GM11168 (cell line): ENCODE results near the gene MLLT3.
"Not testable (repeated sequence)": the region's sequence is repeated elsewhere in the genome, so short reads cannot be mapped to it uniquely, and the experiment has no call there.

Experiments used
- in situ Hi-C: fragments of 300-500 bp; cut with MboI; formaldehyde crosslinking; loops from one replicate; pipeline ENCODE4 v1.12.0; 2022; ENCODE audit warnings: low sequenced_read_pairs; ENCODE audit not compliant: unreplicated experiment

The MLLT3 gene

DNA sequence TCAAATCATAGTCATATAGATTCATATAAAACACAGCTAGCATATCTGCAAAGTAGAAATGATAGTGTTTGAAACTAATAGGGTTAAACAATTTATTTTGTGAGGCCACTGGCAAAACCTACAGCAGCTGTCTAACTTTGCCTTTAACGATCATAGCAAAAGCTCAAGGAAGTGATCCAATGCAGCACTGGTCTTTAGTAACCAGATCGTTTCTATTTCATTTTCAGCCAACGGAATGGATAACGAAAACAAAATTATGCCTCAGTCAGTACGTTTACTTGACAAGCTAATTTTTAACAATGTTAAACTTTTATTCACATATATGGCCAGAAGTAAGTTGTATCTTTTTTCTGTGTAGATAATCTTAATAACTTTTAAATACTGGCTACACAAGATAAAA is 17.7 kb downstream of the MLLT3 start:
- in situ Hi-C loops = loop anchor here (25.0 kb wide), 1 partner anchor 667 kb away; no protein-coding TSS in a partner anchor

DNA sequence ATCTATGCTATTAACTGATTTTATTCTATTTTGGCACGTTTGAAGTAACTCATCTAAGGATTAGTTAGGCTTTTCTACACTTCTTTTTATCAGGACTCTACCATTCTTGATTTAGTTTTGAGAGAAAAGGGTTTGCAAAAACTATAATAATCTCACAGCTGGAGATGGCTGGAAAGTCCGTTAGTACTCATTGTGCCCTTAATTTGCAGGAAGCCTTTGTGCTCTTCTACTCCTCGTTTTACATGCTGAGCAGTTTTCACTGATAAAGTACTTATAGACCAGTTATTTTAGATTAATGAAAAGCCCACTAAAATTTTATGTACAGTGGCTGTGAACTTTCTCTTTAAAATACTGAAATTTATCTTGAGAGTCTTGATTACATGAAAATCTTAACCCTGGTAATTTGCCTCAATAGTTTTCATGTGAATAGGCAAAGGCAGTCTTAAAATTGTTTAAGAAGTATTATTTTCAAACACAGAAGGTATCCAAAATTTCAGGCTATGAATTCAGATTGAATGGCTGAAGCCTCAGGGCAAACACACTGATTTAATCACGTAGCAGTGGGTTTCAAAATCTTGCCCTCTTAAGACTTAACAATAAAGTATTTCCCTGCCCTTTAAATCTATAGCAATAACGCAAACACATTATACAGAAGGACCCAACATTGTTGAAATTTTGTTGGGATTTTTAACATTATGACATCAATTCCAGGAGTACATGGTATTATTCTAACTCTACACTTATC is 18.6 kb downstream of the MLLT3 start:
- in situ Hi-C loops = loop anchor here (25.0 kb wide), 1 partner anchor 666 kb away; no protein-coding TSS in a partner anchor

DNA sequence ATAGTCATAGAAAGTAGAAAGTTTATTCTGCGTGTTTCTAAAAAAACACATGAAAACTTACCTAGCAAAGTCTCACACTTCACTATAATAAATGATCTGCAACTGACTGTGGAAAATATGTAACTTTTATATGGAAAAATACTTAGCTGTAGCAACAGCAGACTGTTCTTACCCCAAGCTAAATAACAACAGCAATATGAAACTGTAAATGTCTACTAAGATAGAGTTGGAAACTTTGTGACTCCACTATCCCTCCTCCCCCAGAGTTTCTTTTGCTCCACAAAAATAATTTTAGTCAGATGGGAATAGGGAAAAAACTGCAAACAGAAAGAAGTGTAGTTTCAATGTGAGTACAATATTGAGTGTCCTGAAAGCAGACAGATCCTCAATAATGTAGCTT is 21.0 kb downstream of the MLLT3 start:
- in situ Hi-C loops = loop anchor here (25.0 kb wide), 1 partner anchor 664 kb away; no protein-coding TSS in a partner anchor

DNA sequence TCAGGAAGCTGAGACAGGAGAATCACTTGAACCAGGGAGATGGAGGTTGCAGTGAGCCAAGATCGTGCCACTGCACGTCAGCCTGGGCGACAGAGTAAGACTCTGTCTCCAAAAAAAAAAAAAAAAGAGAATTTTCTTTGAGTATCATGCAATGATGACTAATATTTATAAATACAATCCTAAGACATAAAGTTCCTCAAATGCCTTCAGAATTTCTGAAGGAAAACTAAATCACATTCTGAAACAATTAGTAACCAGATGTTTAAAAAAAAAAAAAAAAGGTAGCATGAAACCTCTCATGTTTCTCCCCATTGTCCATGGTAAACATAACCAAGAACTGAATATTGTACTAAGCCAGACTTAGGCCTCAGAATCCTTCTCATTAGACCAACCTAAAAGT is 23.1 kb downstream of the MLLT3 start:
- in situ Hi-C loops = no loop called here

DNA sequence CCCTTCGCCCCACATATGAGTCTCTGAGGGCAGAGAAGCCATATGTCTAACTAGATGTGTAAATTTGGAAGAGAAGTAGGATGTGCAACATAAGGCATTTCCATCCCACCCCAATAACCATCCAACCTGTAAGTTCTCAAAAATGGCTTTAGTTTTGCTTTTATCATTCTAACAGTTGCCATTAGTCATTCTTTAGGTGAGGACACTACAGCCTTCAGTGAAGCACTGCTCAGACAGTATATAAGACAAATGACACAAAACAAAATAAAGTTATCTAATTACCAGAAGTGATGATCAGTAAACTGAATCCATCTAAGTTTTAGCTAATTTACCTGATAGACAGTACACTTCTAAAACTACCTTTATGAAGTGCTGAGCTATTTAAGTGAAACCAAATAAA is 23.9 kb downstream of the MLLT3 start:
- in situ Hi-C loops = no loop called here

DNA sequence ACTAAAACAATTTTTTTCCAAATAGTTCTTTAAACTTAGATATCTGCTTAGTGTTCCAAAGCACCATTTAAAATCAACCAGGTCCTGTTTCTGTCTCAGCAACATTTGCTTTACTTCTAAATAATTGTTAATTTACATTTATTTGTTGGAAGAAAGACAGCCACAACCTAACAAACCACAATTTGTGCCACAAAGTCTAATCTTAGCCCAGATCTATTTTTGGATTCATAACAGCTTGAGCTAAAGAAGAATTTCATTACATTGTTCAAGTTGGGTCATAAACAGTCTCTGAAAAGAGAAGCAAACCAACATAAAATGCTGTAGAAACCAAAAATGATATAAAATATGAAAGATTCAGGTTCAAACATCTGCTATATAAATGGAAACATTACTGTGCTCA is 24.4 kb downstream of the MLLT3 start:
- in situ Hi-C loops = no loop called here

DNA sequence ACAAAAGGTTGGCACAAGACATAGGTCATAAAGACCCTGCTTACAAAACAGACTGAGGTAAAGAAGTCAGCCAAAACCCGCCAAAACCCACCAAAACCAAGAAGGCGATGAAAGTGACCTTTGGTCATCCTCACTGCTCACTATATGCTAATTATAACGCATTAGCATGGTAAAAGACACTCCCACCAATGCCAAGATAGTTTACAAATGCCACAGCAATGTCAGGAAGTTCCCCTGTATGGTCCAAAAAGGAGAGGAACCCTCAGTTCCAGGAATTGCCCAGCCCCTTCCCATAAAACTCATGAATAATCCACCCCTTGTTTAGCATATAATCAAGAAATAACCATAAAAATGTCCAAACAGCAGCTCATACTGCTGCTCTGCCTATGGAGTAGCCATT is 27.7 kb downstream of the MLLT3 start:
- in situ Hi-C loops = no loop called here

DNA sequence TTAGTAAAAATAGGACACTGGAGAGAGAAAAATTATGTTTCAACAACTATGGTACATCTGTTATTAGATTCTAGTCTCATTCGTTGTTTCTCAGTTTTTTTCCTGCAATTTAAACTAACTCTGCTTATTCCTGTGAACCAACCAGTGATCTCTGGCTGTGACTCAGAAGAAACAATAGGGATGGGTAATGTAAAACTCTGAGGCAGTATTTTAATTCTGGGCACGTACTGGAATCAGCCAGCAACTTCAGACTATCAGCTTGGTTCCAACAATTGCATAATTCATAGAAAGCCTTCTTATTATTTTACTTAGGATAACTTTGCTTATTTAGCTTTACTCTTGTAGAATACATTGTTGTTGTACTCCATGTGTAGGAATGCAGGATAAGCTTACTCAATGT is 28.8 kb downstream of the MLLT3 start:
- in situ Hi-C loops = no loop called here

DNA sequence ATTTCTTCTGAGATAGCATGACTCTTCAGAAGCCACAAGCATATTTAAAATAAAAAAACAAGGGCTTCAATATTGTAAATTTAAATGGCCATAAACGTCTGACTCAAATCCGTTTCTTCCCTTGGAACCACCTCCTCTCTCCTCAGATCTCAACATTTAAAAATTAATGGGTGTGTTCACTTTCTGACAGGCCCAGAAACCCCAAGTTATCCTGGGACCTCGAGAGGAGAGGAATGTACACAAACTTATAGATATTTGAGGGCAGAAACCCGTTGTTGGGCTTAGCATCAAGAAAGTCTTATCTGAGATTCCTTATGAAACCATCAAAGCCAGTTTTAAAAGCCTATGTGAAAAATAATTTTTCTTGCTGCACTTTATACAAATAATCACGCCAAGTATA is 29.2 kb downstream of the MLLT3 start:
- in situ Hi-C loops = no loop called here

DNA sequence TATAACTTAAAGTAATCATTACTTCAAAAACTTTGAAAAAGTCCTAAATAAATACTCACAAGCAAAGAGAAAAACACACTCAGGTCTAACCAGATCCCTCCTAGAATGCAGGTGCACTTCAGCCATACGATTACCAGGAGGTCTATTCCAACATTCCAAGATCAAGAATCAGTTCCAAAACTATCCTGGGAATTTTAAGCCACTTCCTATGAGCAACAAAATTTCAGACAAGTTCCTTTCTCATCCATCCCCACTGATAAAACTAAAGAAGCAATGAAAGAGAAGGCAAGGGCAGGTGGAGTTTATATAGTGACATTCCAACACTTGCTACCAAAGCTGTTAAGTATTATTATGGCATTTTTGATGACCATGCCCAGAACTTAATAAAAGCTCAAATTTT is 29.6 kb downstream of the MLLT3 start:
- in situ Hi-C loops = no loop called here

DNA sequence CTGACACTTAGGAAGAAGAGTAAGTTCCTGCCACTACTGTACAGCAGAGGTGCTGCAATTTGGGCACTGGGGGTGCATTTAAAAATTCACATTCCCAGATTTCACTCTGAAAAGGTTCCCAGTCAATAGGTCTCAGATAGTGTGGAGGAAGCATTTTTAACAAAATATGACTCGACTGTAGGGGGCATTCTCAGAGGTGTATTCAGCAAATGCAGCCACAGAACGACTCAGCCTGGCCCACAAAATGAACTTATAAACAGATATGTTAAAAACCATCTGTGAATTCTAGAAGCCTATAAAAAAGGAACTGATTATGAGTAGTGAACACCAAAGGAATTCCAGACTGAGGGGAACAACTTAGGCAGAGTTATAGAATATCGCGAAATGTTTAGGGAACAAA is 31.1 kb downstream of the MLLT3 start:
- in situ Hi-C loops = no loop called here

DNA sequence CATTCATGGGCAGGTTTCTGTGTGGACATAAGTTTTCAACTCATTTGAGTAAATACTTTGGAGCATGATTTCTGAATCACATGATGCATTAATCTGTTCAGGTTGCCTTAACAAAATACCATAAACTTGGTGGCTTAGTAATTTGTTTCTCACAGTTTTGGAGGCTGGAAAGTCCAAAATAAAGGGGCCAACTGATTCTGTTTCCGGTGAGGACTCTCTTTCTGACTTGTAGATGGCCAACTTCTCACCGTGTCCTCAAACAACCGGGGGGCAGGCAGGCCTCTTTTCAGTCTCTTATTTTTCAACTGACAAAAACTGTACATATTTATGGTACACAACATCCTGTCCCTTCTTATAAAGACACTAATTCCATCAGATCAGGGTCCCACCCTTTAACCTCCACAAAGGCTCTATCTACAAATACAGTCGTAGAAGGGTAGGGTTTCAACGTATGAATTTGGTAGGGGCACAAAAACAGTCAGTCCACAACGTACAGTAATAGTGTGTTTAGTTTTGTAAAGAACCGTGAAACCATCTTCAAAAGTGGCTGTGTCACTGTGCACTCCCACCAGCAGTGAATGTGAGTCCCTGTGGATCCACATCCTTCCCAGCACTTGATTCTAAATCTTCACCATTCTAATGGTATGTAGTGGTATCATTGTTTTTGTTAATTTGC is 37.2 kb downstream of the MLLT3 start:
- in situ Hi-C loops = no loop called here

DNA sequence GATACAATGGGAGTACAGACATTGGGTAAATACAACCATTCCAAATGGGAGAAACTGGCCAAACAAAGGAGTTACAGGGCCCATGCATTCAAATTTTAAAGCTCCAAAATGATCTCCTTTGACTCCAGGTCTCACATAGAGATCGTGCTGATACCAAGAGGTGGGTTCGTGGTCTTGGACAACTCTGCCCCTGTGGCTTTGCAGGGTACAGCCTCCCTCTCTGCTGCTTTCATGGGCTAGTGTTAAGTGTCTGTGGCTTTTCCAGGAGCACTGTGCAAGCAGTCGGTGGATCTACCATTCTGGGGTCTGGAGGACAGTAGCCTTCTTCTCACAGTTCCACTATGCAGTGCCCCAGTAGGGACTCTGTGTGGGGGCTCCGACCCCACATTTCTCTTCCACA is 39.2 kb downstream of the MLLT3 start:
- in situ Hi-C loops = not testable (repeated sequence)

DNA sequence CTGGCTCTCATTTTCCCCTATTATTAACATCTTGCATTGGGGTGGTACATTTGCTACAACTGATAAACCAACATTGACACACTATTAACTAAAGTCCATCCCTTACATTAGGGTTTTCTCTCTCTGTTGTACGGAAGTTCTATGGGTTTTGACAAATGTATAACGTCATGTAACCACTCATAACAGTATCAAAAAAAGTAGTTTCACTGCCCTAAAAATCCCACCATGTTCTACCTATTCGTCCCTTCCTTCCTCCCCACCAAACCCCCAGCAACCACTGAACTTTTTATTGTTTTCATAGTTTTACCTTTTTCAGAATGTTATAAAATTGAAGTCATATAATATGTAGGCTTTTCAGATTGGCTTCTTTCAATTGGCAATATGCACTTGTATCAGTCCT is 40.1 kb downstream of the MLLT3 start:
- in situ Hi-C loops = no loop called here

DNA sequence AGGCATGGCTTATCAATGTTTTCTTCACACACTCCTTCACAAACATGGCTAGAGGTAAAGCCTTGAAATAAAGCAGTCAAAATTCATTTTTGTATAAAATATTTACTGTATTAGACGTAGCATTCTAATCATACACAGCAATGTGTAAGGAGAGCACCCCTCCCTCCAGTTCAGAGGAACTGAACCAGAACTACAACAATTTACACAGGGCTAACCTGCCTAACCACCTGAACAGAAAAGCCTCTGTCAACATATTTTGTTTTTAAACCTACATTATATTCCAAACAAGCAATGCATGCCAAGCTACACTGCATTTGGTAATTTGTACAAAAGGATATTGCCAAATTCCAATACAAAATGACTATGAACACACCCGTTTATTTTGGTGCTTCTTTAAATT is 41.6 kb downstream of the MLLT3 start:
- in situ Hi-C loops = no loop called here

DNA sequence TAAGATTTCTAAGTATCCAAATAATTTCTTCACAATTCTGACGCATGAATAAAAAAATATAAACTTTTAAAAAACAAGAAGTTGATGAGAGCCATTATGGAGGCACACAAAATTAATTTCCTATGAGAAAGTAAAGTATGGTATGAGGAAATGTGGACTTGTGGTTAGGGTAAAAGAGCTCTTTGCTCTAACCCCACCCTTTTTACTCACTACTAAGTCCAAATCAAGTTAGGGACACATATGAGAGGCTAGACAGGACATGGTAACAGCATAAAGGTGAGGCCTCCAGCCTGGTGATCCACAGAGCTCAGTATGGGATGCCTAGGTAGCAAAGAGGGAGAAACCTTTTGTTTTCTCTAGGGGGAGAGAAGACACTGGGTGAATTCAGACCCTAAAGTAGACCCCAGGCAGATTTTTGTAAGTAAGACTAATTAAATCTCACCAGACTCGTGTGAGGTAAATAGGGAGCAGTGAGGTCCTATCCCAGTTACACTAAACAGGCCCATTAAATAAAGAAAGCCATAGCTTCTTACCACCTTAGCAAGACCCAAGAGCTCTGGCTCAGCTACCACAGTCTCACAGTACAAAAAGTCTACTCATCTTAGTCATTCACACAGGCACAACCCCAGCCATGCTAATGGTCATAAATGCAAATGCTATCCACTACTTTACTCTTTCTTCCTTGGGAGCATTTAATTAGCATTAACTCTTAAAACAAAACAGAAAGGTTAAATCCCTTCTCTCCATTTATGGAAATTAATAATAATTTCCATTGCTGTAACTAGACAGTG is 42.6 kb downstream of the MLLT3 start:
- in situ Hi-C loops = no loop called here

DNA sequence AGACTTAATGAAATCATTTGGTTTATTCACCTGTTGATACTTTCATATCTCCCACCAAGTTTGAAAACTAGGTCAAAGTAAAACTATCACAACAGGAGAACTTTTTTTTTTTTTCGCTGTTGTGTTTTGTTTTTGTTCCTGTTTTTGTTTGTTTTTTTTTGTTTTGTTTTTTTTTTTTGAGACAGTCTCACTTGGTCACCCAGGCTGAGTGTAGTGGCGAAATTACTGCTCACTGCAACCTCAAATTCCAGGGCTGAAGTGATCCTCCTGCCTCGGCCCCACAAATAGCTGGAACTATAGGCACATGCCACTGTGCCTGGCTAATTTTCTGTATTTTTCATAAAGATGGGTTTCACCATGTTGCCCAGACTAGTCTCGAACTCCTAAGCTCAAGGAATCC is 49.3 kb downstream of the MLLT3 start:
- in situ Hi-C loops = no loop called here

DNA sequence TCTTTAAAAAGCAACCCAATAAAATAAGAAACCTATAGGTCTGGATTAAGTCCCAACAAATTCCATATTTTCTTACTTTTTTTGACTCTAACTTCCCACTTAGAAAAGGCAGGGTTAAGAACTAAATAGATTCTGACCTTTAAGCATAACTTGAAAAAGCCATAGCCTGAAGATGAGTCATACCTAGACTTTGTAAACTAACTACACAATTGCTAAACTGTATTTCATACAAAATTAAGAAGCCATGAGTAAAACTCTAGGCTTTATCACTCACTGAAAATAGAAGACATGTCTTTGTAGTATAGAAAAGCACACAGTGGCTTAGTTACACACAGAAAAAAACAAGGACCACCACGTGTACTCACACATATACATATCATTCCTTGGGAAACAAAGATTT is 51.5 kb downstream of the MLLT3 start:
- in situ Hi-C loops = no loop called here

DNA sequence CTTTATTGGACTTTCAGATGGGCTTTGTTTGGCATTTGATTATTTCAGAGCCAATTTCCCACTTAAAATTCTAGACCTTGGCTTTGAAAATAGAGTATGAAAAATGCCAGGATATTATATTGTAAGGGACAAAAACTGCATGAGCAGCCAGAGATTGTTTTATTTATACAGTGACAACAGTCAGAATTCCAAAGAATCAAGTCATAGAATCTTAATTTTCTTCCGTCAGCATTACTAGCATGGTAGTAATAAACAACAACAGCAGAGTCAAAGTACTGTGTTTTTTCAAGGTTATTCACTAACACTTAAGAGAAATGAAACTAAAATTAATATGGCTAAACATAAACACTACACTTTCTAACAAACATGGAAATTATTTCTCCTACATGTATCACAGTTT is 52.2 kb downstream of the MLLT3 start:
- in situ Hi-C loops = no loop called here

DNA sequence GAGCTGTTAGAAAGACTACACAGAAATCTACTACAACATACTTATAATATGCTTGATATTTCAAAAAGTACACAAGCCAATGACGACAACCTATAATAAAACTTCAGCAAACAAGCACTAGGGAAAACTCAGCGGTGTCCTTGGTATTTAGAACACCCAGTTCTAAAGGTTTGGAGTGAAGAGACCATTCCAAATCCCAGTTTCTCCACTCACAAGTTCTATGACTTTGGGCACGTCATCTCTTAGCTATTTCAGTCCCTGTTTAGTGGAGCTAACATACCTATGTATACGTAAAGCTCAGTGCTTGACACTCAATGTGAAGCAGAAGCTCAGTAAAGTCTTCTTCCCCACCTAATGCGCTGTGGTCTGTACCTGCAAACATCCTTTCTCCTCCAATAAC is 52.8 kb downstream of the MLLT3 start:
- in situ Hi-C loops = no loop called here

DNA sequence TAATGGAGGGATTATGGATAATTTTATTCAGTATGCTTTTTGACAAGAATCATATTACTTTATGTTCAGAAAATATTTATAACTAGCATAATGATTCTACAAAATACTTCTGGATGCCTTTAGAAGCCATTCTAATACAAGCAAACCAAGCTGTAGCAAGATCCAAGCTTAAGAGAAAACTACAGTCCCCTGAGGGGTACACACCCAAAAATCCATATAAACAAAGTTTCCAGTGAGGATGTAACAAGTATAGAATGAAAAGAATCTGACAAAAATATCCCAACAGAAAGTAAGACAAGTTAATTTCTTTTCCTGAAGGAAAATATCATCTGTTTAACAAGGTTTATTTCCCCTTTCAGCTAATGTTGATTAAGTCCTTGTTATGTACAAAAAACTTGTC is 53.9 kb downstream of the MLLT3 start:
- in situ Hi-C loops = no loop called here
